Suprapubic skin (tissue), 4 donors: ENCODE measurements around the gene ZNF385D. TPM values are rescaled to one million over a fixed set of nuclear protein-coding genes. Genes with fewer than 3 reads are reported as not detected.

Source experiments
- DNase-seq, 2 donors: peaks; one replicate each; pipeline ENCODE4 v3.0.0-alpha.2; 2019; ENCODE audit warnings: low spot score in 2 of 2
- H3K27ac ChIP-seq: fragments of 200-600 bp; sonication (generic); one replicate; pipeline ENCODE4 v1.5.1; 2019
- H3K27me3 ChIP-seq: fragments of 200-600 bp; sonication (generic); one replicate; pipeline ENCODE4 v1.5.1; 2019
- H3K36me3 ChIP-seq: fragments of 200-600 bp; sonication (generic); one replicate; pipeline ENCODE4 v1.5.1; 2019
- H3K4me1 ChIP-seq: fragments of 200-600 bp; sonication (generic); one replicate; pipeline ENCODE4 v1.5.1; 2019
- H3K4me3 ChIP-seq: fragments of 200-600 bp; sonication (generic); one replicate; pipeline ENCODE4 v1.5.1; 2019; ENCODE audit warnings: mild to moderate bottlenecking
- H3K9me3 ChIP-seq: fragments of 200-600 bp; sonication (generic); one replicate; pipeline ENCODE4 v1.5.1; 2019
- CTCF ChIP-seq, 2 donors: fragments of 200-600 bp in 1 of 2; fragments of 450-650 bp in 1 of 2; sonication (generic) in 1 of 2; IDR thresholded peaks; one replicate each; pipeline ENCODE4 v1.5.1; 2016 to 2019; ENCODE audit warnings: antibody characterized with exemption in 2 of 2, mild to moderate bottlenecking in 1 of 2, moderate library complexity in 1 of 2
- EP300 ChIP-seq: sonication (generic); formaldehyde crosslinking; IDR thresholded peaks from one replicate; pipeline ENCODE4 v1.6.1; 2017; ENCODE audit warnings: antibody characterized with exemption
- POLR2A ChIP-seq, 2 donors: fragments of 450-650 bp; IDR thresholded peaks; one replicate each; pipeline ENCODE4 v1.6.1; 2017; ENCODE audit warnings: antibody characterized with exemption in 2 of 2, mild to moderate bottlenecking in 2 of 2, moderate library complexity in 2 of 2
- POLR2AphosphoS5 ChIP-seq, 3 donors: sonication (generic); formaldehyde crosslinking; IDR thresholded peaks; one replicate each; pipeline ENCODE4 v1.6.1; 2017; ENCODE audit warnings: antibody characterized with exemption in 3 of 3
- WGBS: methylation state at CpG from one replicate; pipeline ENCODE4 v1.1.5; 2018; 5-methylcytosine and 5-hydroxymethylcytosine counted together
- total RNA-seq, 4 donors: library from RNA; depleted of rRNA; stranded (reverse); fragments of >200 nt; gene quantifications; one replicate each; pipeline ENCODE4 v1.1.0, GENCODE V29; 2016

ZNF385D gene
- total RNA-seq, 4 donors from 2014 or later = 0.86 to 3.7 (median 1.6) TPM

- Histone ChIP-seq H3K27ac (peak overlapping the region; percentile 19), H3K36me3 (no peaks in the 10 kb centered on the region), H3K4me3 (no peak overlapping the region), H3K27me3 (no peaks in the 10 kb centered on the region), H3K4me1 (peaks cover 3% of the 10 kb centered on the region), H3K9me3 (peaks cover 5% of the 10 kb centered on the region)
- no peak for DNase-seq
- TF ChIP-seq POLR2AphosphoS5 (IDR thresholded peaks at IDR 0.05) = no peak
- no peak for TF ChIP-seq CTCF (IDR thresholded peaks at IDR 0.05)
- TF ChIP-seq POLR2A (IDR thresholded peaks at IDR 0.05) = no peak
- TF ChIP-seq EP300 = no peak
- WGBS = 58% methylated on average over 2 of the region's 2 CpGs
Measured at GRCh38 chr3:21786438-21786797, 35.4 kb upstream of the ZNF385D start.

- WGBS = 68% methylated on average over 8 of the region's 8 CpGs
- DNase-seq = no peak
- Histone ChIP-seq H3K4me1 (no peaks in the 10 kb centered on the region), H3K36me3 (no peaks in the 10 kb centered on the region), H3K4me3 (no peak overlapping the region), H3K9me3 (peaks cover 5% of the 10 kb centered on the region), H3K27me3 (no peaks in the 10 kb centered on the region), H3K27ac (peak overlapping the region; percentile 19)
- TF ChIP-seq CTCF (IDR thresholded peaks at IDR 0.05) (no peak), EP300 (no peak), POLR2AphosphoS5 (IDR thresholded peaks at IDR 0.05) (no peak), POLR2A (IDR thresholded peaks at IDR 0.05) (no peak)
Measured at GRCh38 chr3:21785765-21786437, 34.9 kb upstream of the ZNF385D start.

- Histone ChIP-seq H3K4me3 (no peak overlapping the region), H3K27ac (no peak overlapping the region), H3K4me1 (no peaks in the 10 kb centered on the region), H3K27me3 (no peaks in the 10 kb centered on the region), H3K36me3 (no peaks in the 10 kb centered on the region), H3K9me3 (peaks cover 5% of the 10 kb centered on the region)
- DNase-seq = no peak
- TF ChIP-seq CTCF (IDR thresholded peaks at IDR 0.05) (no peak), POLR2A (IDR thresholded peaks at IDR 0.05) (no peak), POLR2AphosphoS5 (IDR thresholded peaks at IDR 0.05) (no peak), EP300 (no peak)
- 65% methylated on average over 4 of the region's 4 CpGs for WGBS
Measured at GRCh38 chr3:21783839-21784238, 32.8 kb upstream of the ZNF385D start.

GRCh38 chr3:21781355-21781754, 30.3 kb upstream of the ZNF385D start:
- no peaks in the 10 kb centered on the region for H3K36me3 ChIP-seq
- 67% methylated on average over 2 of the region's 2 CpGs for WGBS

GRCh38 chr3:21779909-21780308, 28.9 kb upstream of the ZNF385D start:
- no peaks in the 10 kb centered on the region for H3K36me3 ChIP-seq
- H3K4me3 ChIP-seq = no peak overlapping the region
- TF ChIP-seq CTCF (IDR thresholded peaks at IDR 0.05) (no peak), POLR2AphosphoS5 (IDR thresholded peaks at IDR 0.05) (no peak), POLR2A (IDR thresholded peaks at IDR 0.05) (no peak), EP300 (no peak)
- H3K27me3 ChIP-seq = no peaks in the 10 kb centered on the region
- no peaks in the 10 kb centered on the region for H3K4me1 ChIP-seq
- 33% methylated on average over 1 of the region's 1 CpG for WGBS
- no peak for DNase-seq
- H3K27ac ChIP-seq = no peak overlapping the region
- no peaks in the 10 kb centered on the region for H3K9me3 ChIP-seq

More at GRCh38 chr3:21781355-21781754, 30.3 kb upstream of the ZNF385D start:
- DNase-seq = no peak
- no peak for TF ChIP-seq POLR2AphosphoS5 (IDR thresholded peaks at IDR 0.05)
- TF ChIP-seq CTCF (IDR thresholded peaks at IDR 0.05) = no peak
- no peak for TF ChIP-seq EP300
- TF ChIP-seq POLR2A (IDR thresholded peaks at IDR 0.05) = no peak
- no peaks in the 10 kb centered on the region for H3K4me1 ChIP-seq
- no peaks in the 10 kb centered on the region for H3K27me3 ChIP-seq
- H3K4me3 ChIP-seq = no peak overlapping the region
- no peaks in the 10 kb centered on the region for H3K9me3 ChIP-seq
- no peak overlapping the region for H3K27ac ChIP-seq
